Measurements from ENCODE around the gene CARF. TPM values are rescaled to one million over a fixed set of nuclear protein-coding genes. Genes with fewer than 3 reads are reported as not detected.
"Not testable (repeated sequence)": the region's sequence is repeated elsewhere in the genome, so short reads cannot be mapped to it uniquely, and the experiment has no call there.

The CARF gene
- total and polyA plus RNA-seq, 4 donors, result 1.3 to 14.4 (median 6.7) TPM

DNA sequence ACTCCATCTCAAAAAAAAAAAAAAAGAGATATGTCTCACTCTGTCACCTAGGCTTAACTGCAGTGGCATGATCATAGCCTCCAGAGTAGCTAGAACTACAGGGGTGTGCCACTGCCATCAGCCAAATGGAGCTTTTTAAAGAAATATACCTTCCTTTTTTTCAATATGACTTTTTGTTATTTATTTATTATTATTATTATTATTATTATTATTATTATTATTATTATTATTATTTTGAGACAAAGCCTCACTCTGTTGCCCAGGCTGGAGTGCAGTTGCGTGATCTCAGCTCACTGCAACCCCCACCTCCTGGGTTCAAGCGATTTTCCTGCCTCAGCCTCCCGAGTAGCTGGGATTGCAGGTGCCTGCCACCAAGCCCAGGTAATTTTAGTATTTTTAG is 37.3 kb downstream of the CARF start:
- ATAC-seq (ENCODE audit: low FRiP score); DNase-seq; H3K4me1 ChIP-seq (ENCODE audit: control insufficient read depth in 1 of 2, insufficient read depth in 2 of 2, low read length in 2 of 2); intact Hi-C loops (cut with DNase I); H3K27me3 ChIP-seq (ENCODE audit: control insufficient read depth in 1 of 2, insufficient read depth in 2 of 2, low read length in 1 of 2); H3K9me3 ChIP-seq (ENCODE audit: control insufficient read depth, low read length); H3K27ac ChIP-seq (ENCODE audit: low read depth in 1 of 2, low read length in 2 of 2); H3K36me3 ChIP-seq (ENCODE audit: control insufficient read depth in 1 of 2, insufficient read depth in 2 of 2, low read length in 1 of 2); H3K4me3 ChIP-seq (ENCODE audit: low read length in 2 of 2): not testable (repeated sequence)
- 94 to 95% methylated on average over 3 of the region's 3 CpGs for WGBS, 2 donors

DNA sequence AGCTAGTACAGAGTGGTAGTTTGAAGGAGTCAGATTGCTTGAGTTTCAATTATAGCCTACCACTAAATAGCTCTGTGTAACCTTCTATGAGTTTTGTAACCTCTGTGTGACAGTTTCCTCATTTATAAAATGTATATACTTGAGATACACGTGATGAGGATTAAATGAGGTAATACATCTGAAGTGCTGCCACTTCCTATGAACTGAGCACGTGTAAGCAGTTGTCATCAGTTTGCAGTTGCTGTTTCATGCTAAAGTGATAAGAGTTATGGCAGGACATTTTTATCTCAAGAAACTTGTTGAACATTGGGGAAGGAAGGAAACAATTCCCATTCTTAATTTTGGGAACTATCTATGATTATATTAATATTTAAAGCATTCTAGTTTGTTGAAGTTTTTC is 38.5 kb downstream of the CARF start:
- Histone ChIP-seq H3K36me3 (ENCODE audit: control insufficient read depth in 1 of 2, insufficient read depth in 2 of 2, low read length in 1 of 2) (no peaks in the 10 kb centered on the region), H3K9me3 (ENCODE audit: control insufficient read depth, low read length) (no peaks in the 10 kb centered on the region), H3K27me3 (ENCODE audit: control insufficient read depth in 1 of 2, insufficient read depth in 2 of 2, low read length in 1 of 2) (no peaks in the 10 kb centered on the region), H3K4me1 (ENCODE audit: control insufficient read depth in 1 of 2, insufficient read depth in 2 of 2, low read length in 2 of 2) (no peaks in the 10 kb centered on the region), H3K27ac (ENCODE audit: low read depth in 1 of 2, low read length in 2 of 2) (no peak overlapping the region), H3K4me3 (ENCODE audit: low read length in 2 of 2) (no peak overlapping the region)
- intact Hi-C loops (cut with DNase I), result no loop called here
- 33 to 34% methylated on average over 2 of the region's 2 CpGs for whole genome bisulfite sequencing, 2 donors
- DNase-seq, result no peak
- no peak for ATAC-seq (ENCODE audit: low FRiP score)

DNA sequence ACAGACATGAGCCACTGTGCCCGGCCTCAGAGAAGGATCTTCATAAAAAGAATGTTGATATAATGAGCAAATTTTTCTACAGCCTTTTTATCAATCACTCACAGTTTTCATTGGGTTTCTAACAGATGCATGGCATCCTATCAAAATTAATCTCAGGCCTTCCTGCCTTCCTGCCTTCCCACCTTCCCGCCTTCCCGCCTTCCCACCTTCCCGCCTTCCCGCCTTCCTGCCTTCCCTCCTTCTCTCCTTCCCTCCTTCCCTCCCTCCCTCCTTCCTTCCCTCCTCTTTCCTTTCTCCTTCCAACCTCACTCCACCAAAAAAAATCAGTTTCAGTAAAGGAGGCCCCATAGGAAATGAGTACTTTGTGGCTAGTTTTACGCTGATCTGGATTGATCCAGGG is 48.4 kb downstream of the CARF start:
- no peaks in the 10 kb centered on the region for H3K4me1 ChIP-seq (ENCODE audit: control insufficient read depth in 1 of 2, insufficient read depth in 2 of 2, low read length in 2 of 2)
- 97 to 98% methylated on average over 6 of the region's 6 CpGs for WGBS, 2 donors
- H3K27me3 ChIP-seq (ENCODE audit: control insufficient read depth in 1 of 2, insufficient read depth in 2 of 2, low read length in 1 of 2), result no peaks in the 10 kb centered on the region
- H3K36me3 ChIP-seq (ENCODE audit: control insufficient read depth in 1 of 2, insufficient read depth in 2 of 2, low read length in 1 of 2), result no peaks in the 10 kb centered on the region
- H3K27ac ChIP-seq (ENCODE audit: low read depth in 1 of 2, low read length in 2 of 2), result no peak overlapping the region
- no peaks in the 10 kb centered on the region for H3K9me3 ChIP-seq (ENCODE audit: control insufficient read depth, low read length)
- DNase-seq (no peak), ATAC-seq (ENCODE audit: low FRiP score) (no peak)
- no peak overlapping the region for H3K4me3 ChIP-seq (ENCODE audit: low read length in 2 of 2)
- intact Hi-C loops (cut with DNase I), result no loop called here

DNA sequence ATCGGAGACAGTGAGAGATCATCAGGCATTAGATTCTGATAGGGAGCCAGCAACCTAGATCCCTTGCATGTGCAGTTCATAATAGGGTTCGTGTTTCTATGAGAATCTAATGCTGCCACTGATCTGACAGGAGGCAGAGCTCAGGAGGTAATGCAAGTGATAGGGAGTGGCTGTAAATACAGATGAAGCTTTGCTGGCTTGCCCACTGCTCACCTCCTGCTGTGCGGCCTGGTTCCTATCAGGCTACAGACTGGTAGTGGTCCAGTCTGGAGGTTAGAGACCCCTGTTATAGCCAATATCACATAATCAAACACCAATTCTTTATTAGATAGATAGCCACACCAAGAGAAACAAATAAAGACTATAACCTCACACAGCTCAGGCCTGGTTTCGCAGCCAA is 51.6 kb downstream of the CARF start:
- Histone ChIP-seq H3K4me3 (ENCODE audit: low read length in 2 of 2) (no peak overlapping the region), H3K27me3 (ENCODE audit: control insufficient read depth in 1 of 2, insufficient read depth in 2 of 2, low read length in 1 of 2) (no peaks in the 10 kb centered on the region), H3K4me1 (ENCODE audit: control insufficient read depth in 1 of 2, insufficient read depth in 2 of 2, low read length in 2 of 2) (no peaks in the 10 kb centered on the region), H3K36me3 (ENCODE audit: control insufficient read depth in 1 of 2, insufficient read depth in 2 of 2, low read length in 1 of 2) (no peaks in the 10 kb centered on the region), H3K27ac (ENCODE audit: low read depth in 1 of 2, low read length in 2 of 2) (no peak overlapping the region), H3K9me3 (ENCODE audit: control insufficient read depth, low read length) (no peaks in the 10 kb centered on the region)
- ATAC-seq (ENCODE audit: low FRiP score) (no peak), DNase-seq (no peak)
- intact Hi-C loops (cut with DNase I), result no loop called here
- 94 to 95% methylated on average over 4 of the region's 4 CpGs for WGBS, 2 donors

DNA sequence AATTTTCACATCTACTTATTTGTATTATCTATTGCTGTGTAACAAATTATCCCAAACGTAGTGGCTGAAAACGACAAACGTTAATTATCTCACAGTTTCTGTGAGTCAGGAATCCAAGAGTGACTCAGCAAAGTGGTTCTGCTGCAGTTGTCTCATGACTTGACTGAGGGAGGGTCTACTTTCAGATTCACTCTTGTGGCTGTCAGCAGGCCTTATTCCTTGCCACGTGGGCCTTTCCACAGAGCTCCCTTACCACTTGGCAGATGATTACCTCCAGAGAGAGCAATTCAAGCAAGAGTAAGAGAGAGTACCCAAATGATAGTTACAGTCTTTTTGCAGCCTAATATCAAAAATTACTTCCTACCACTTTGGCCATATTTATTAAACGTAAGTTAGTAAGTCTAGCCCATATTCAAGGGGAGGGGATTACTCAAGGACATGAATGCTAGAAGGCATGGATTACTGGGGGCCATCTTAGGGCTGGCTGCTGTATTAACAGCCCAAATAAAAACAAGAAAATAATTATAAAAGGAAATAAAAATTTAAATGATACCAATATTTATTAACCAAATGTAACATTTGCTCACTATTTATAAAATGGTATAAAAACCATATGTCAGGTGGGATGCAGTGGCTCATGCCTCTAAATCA is 53.9 kb downstream of the CARF start:
- intact Hi-C loops (cut with DNase I), result no loop called here
- DNase-seq (no peak), ATAC-seq (ENCODE audit: low FRiP score) (no peak)
- Histone ChIP-seq H3K4me3 (ENCODE audit: low read length in 2 of 2) (no peak overlapping the region), H3K36me3 (ENCODE audit: control insufficient read depth in 1 of 2, insufficient read depth in 2 of 2, low read length in 1 of 2) (no peaks in the 10 kb centered on the region), H3K9me3 (ENCODE audit: control insufficient read depth, low read length) (no peaks in the 10 kb centered on the region), H3K4me1 (ENCODE audit: control insufficient read depth in 1 of 2, insufficient read depth in 2 of 2, low read length in 2 of 2) (no peaks in the 10 kb centered on the region), H3K27ac (ENCODE audit: low read depth in 1 of 2, low read length in 2 of 2) (no peak overlapping the region), H3K27me3 (ENCODE audit: control insufficient read depth in 1 of 2, insufficient read depth in 2 of 2, low read length in 1 of 2) (no peaks in the 10 kb centered on the region)
- WGBS, 2 donors, result 62 to 64% methylated on average over 5 of the region's 5 CpGs

DNA sequence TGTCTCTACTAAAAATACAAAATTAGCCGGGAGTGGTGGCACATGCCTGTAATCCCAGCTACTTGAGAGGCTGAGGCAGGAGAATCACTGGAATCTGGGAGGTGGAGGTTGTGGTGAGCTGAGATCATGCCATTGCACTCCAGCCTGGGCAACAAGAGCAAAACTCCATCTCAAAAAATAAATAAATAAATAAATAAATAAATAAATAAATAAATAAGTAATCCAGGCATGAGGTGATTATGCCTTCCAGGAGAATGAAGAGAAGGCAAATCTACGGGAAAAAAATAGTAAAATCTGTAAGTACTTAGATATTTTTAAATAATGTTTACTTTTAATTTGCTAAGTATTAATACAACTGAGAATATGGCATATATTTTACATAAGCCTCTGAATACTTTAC is 57.3 kb downstream of the CARF start:
- H3K36me3 ChIP-seq (ENCODE audit: control insufficient read depth in 1 of 2, insufficient read depth in 2 of 2, low read length in 1 of 2); DNase-seq; H3K4me3 ChIP-seq (ENCODE audit: low read length in 2 of 2); H3K27me3 ChIP-seq (ENCODE audit: control insufficient read depth in 1 of 2, insufficient read depth in 2 of 2, low read length in 1 of 2); intact Hi-C loops (cut with DNase I); ATAC-seq (ENCODE audit: low FRiP score); H3K9me3 ChIP-seq (ENCODE audit: control insufficient read depth, low read length); H3K27ac ChIP-seq (ENCODE audit: low read depth in 1 of 2, low read length in 2 of 2); H3K4me1 ChIP-seq (ENCODE audit: control insufficient read depth in 1 of 2, insufficient read depth in 2 of 2, low read length in 2 of 2): not testable (repeated sequence)
- WGBS, 2 donors, result 47 to 50% methylated on average over 2 of the region's 2 CpGs

DNA sequence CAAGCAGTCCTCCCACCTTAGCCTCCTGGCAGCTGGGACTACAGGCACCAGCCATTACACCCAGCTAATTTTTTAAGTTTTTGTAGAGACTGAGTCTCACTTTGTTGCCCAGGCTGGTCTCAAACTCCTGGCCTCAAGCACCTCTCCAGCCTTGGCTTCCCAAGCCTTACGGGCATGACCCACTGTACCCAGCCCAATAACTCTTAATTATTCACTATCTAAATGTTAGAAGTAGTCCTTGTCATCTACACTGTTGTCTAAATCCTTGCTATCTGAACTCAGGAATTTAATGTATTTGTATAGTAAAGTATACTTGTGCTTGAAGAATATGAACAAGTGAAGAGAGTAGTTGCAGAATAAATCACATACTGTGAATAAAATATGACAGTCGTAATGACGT is 64.7 kb downstream of the CARF start:
- WGBS, 2 donors, result 78 to 84% methylated on average over 3 of the region's 3 CpGs
- Histone ChIP-seq H3K4me1 (ENCODE audit: control insufficient read depth in 1 of 2, insufficient read depth in 2 of 2, low read length in 2 of 2) (no peaks in the 10 kb centered on the region), H3K4me3 (ENCODE audit: low read length in 2 of 2) (no peak overlapping the region), H3K36me3 (ENCODE audit: control insufficient read depth in 1 of 2, insufficient read depth in 2 of 2, low read length in 1 of 2) (no peaks in the 10 kb centered on the region), H3K9me3 (ENCODE audit: control insufficient read depth, low read length) (no peaks in the 10 kb centered on the region), H3K27me3 (ENCODE audit: control insufficient read depth in 1 of 2, insufficient read depth in 2 of 2, low read length in 1 of 2) (no peaks in the 10 kb centered on the region), H3K27ac (ENCODE audit: low read depth in 1 of 2, low read length in 2 of 2) (no peak overlapping the region)
- intact Hi-C loops (cut with DNase I), result no loop called here
- no peak for ATAC-seq (ENCODE audit: low FRiP score)
- DNase-seq, result no peak

DNA sequence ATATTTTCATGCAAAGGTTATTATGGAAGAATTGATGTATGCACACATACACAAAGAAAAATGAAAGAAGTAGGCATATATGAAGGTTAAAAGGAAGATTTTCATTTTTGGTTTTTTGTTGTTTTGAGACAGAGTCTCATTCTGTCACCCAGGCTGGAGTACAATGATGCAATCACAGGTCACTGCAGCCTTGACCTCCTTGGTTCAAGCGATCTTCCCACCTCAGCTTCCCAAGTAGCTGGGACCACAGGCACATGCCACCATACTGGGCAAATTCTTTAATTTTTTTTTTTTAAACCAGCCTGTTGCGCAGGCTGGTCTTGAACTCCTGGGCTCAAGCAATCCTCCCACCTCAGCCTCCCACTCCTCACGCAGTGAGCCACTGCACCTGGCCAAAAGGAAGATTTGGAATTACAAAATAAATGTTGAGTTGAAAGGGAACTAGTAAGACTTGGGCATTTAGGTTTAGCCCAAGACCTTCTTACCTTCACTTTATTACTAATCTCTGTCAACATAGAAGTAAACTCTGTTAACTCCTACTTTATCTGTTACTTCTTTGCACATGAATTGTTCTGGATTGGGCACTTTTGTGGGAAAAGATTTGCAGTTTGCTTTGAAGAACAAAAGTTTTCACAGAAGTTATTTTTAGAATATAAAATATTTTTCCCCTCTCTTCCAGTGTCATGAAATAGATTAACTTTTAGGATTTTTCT is 70.9 kb downstream of the CARF start:
- no peaks in the 10 kb centered on the region for H3K9me3 ChIP-seq (ENCODE audit: control insufficient read depth, low read length)
- H3K4me1 ChIP-seq (ENCODE audit: control insufficient read depth in 1 of 2, insufficient read depth in 2 of 2, low read length in 2 of 2), result peaks cover 0 to 3% of the 10 kb centered on the region in 2 donors
- no peak overlapping the region for H3K27ac ChIP-seq (ENCODE audit: low read depth in 1 of 2, low read length in 2 of 2)
- DNase-seq (no peak), ATAC-seq (ENCODE audit: low FRiP score) (no peak)
- no peak overlapping the region for H3K4me3 ChIP-seq (ENCODE audit: low read length in 2 of 2)
- no peaks in the 10 kb centered on the region for H3K27me3 ChIP-seq (ENCODE audit: control insufficient read depth in 1 of 2, insufficient read depth in 2 of 2, low read length in 1 of 2)
- WGBS, 2 donors, result 79 to 80% methylated on average over 3 of the region's 3 CpGs
- no peaks in the 10 kb centered on the region for H3K36me3 ChIP-seq (ENCODE audit: control insufficient read depth in 1 of 2, insufficient read depth in 2 of 2, low read length in 1 of 2)
- intact Hi-C loops (cut with DNase I), result no loop called here

DNA sequence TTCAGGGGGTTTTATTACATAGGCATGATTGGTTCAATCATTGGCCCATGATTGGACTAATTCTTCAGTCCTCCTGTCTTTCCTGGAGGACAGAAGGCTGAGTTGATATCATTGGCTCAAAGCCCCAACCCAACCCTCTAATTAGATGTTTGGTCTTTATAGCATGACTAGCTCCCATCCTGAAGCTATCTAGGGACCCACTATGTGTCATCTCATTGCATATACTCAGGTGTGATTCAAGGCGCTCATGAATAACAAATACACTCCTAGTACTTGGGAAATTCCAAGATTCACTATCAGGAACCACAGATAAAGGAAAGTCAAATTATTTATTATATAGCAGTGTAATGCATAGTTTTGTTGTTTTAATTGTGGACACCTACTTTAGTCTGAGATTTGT is 77.7 kb downstream of the CARF start:
- 96 to 98% methylated on average over 1 of the region's 1 CpG for WGBS, 2 donors
- no peak for DNase-seq
- H3K36me3 ChIP-seq (ENCODE audit: control insufficient read depth in 1 of 2, insufficient read depth in 2 of 2, low read length in 1 of 2), result no peaks in the 10 kb centered on the region
- no peaks in the 10 kb centered on the region for H3K27me3 ChIP-seq (ENCODE audit: control insufficient read depth in 1 of 2, insufficient read depth in 2 of 2, low read length in 1 of 2)
- no peaks in the 10 kb centered on the region for H3K9me3 ChIP-seq (ENCODE audit: control insufficient read depth, low read length)
- H3K27ac ChIP-seq (ENCODE audit: low read depth in 1 of 2, low read length in 2 of 2), result no peak overlapping the region
- no peak for ATAC-seq (ENCODE audit: low FRiP score)
- H3K4me3 ChIP-seq (ENCODE audit: low read length in 2 of 2), result no peak overlapping the region
- intact Hi-C loops (cut with DNase I), result no loop called here
- no peaks in the 10 kb centered on the region for H3K4me1 ChIP-seq (ENCODE audit: control insufficient read depth in 1 of 2, insufficient read depth in 2 of 2, low read length in 2 of 2)
